HG03103 (cell line): Measurements from ENCODE around the gene CDK6.

Experiments
- ATAC-seq: cut with Tn5 transposase; IDR thresholded peaks from one replicate; pipeline ENCODE4 v1.9.1; 2021; ENCODE audit warnings: low read depth; ENCODE audit not compliant: unreplicated experiment

The CDK6 gene

GRCh38 chr7:92742186-92742585 is 94.2 kb downstream of the CDK6 start:
- no peak for ATAC-seq

- ATAC-seq = no peak
Observed at GRCh38 chr7:92740700-92741126, 95.7 kb downstream of the CDK6 start.

- no peak for ATAC-seq
Observed at GRCh38 chr7:92740134-92740533, 96.2 kb downstream of the CDK6 start.

- no peak for ATAC-seq
Observed at GRCh38 chr7:92739091-92739490, 97.3 kb downstream of the CDK6 start.

GRCh38 chr7:92737706-92738105 is 98.7 kb downstream of the CDK6 start:
- peak; percentile 96 for ATAC-seq

- ATAC-seq = no peak
Observed at GRCh38 chr7:92736870-92737269, 99.5 kb downstream of the CDK6 start.

- no peak for ATAC-seq
Observed at GRCh38 chr7:92735707-92736106, 100.7 kb downstream of the CDK6 start.

GRCh38 chr7:92732316-92733036 is 103.9 kb downstream of the CDK6 start:
- no peak for ATAC-seq

- ATAC-seq = peak; percentile 49
Observed at GRCh38 chr7:92731335-92732063, 104.9 kb downstream of the CDK6 start.

- no peak for ATAC-seq
Observed at GRCh38 chr7:92730808-92731207, 105.6 kb downstream of the CDK6 start.

GRCh38 chr7:92729751-92730150 is 106.6 kb downstream of the CDK6 start:
- no peak for ATAC-seq

- no peak for ATAC-seq
Observed at GRCh38 chr7:92729172-92729571, 107.2 kb downstream of the CDK6 start.

GRCh38 chr7:92727755-92728154 is 108.6 kb downstream of the CDK6 start:
- ATAC-seq = no peak

- no peak for ATAC-seq
Observed at GRCh38 chr7:92725161-92725925, 111.0 kb downstream of the CDK6 start.

GRCh38 chr7:92723943-92724342 is 112.4 kb downstream of the CDK6 start:
- no peak for ATAC-seq

- ATAC-seq = no peak
Observed at GRCh38 chr7:92723205-92723604, 113.2 kb downstream of the CDK6 start.

- ATAC-seq = no peak
Observed at GRCh38 chr7:92722541-92722940, 113.8 kb downstream of the CDK6 start.

GRCh38 chr7:92720604-92721350 is 115.6 kb downstream of the CDK6 start:
- peak; percentile 41 for ATAC-seq

GRCh38 chr7:92717993-92718716 is 118.2 kb downstream of the CDK6 start:
- ATAC-seq = peak; percentile 51

- no peak for ATAC-seq
Observed at GRCh38 chr7:92717623-92717992, 118.8 kb downstream of the CDK6 start.
